K562 (cell line): ENCODE results near the gene RNF167. TPM values are rescaled to one million over a fixed set of nuclear protein-coding genes. Genes with fewer than 3 reads are reported as not detected.

Source experiments
- ELF4 ChIP-seq: fragments of 450-650 bp; formaldehyde crosslinking; IDR thresholded peaks from 2 replicates; pipeline ENCODE4 v1.4.0; 2022; ENCODE audit warnings: missing genetic modification characterization
- HBP1 ChIP-seq: fragments of 450-650 bp; formaldehyde crosslinking; IDR thresholded peaks from 2 replicates; pipeline ENCODE4 v1.4.0; 2022; ENCODE audit warnings: missing genetic modification characterization
- HNRNPL ChIP-seq: fragments of 200-400 bp; formaldehyde crosslinking; IDR thresholded peaks from 2 replicates; pipeline ENCODE4 v1.6.1; 2017; ENCODE audit warnings: low read depth, mild to moderate bottlenecking, low read length
- RBFOX2 ChIP-seq: fragments of 200-400 bp; formaldehyde crosslinking; IDR thresholded peaks from 2 replicates; pipeline ENCODE4 v1.6.1; 2017; ENCODE audit warnings: low read depth, mild to moderate bottlenecking, low read length, moderate library complexity
- ZBTB17 ChIP-seq: fragments of 450-650 bp; formaldehyde crosslinking; IDR thresholded peaks from 2 replicates; pipeline ENCODE4 v1.4.0; 2020; ENCODE audit warnings: mild to moderate bottlenecking
- polyA plus RNA-seq, 8 experiments: library from polyadenylated mRNA; depleted of rRNA in 4 of 8; stranded (reverse) in 5 of 8; unstranded in 3 of 8; fragments of >200 nt; fragmentation: Nextera tagmentation in 2 of 8; fragmentation: Illumina TruSeq in 1 of 8; extraction: Ambion mirVana in 2 of 8; extraction: Trizol in 1 of 8; gene quantifications; 2 replicates each; pipeline versions ENCODE4 v1.2.1 to v1.2.3, GENCODE V29; 2011 to 2014; ENCODE audit warnings: inconsistent platforms in 1 of 8, missing spikeins in 1 of 8
- total RNA-seq, 7 experiments: library from RNA; depleted of rRNA in 6 of 7; stranded (reverse); fragments of >200 nt in 6 of 7; fragmentation: Illumina TruSeq in 2 of 7; extraction: Trizol in 2 of 7; gene quantifications; 2 replicates each; pipeline versions ENCODE4 v1.2.1 to v1.2.3, GENCODE V29; 2011 to 2021; ENCODE audit warnings: low replicate concordance in 1 of 7
- TF ChIP-seq, protein P1 (sequence below), 2 experiments: fragments of 450-650 bp in 1 of 2; sonication (generic) in 1 of 2; formaldehyde crosslinking; conservative IDR thresholded peaks; 2 replicates each; pipeline versions ENCODE4 v1.4.0 to v1.8.1; 2020 to 2022; ENCODE audit warnings: mild to moderate bottlenecking in 1 of 2, missing genetic modification reagents in 1 of 2
- TF ChIP-seq, protein P2 (sequence below): fragments of 450-650 bp; formaldehyde crosslinking; conservative IDR thresholded peaks from 2 replicates; pipeline ENCODE4 v1.4.0; 2022; ENCODE audit warnings: mild to moderate bottlenecking, missing genetic modification characterization
- TF ChIP-seq, protein P3 (sequence below): fragments of 450-650 bp; IDR thresholded peaks from 2 replicates; pipeline ENCODE4 v1.6.1; 2016

The RNF167 gene
- total and polyA plus RNA-seq, 9 of the 15 experiments (the other 6 are each of a cell fraction or from before 2014, with no cell fraction given): 16.5 to 143 (median 45.5) TPM

DNA sequence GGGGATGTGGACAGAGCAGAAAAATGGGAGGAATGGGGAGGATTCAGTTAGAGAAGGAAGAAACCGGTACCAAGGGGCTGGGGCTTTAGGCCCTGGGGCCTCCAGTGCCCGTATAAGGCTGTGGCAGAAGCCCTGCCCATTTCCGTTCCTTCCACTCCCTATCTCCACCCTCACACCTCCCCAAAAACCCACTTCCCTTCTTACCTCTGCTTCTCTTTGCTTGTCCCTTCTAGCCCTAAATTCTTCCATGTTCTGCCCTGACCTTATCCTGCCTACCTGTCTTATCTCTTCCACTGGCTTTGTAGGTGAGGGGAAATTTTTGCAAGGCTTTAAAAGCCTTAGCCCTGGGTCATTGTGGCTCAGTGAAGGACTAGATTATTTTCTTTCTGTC lies 4.1 kb downstream of the RNF167 start (continued):
- TF ChIP-seq, protein P1, sequence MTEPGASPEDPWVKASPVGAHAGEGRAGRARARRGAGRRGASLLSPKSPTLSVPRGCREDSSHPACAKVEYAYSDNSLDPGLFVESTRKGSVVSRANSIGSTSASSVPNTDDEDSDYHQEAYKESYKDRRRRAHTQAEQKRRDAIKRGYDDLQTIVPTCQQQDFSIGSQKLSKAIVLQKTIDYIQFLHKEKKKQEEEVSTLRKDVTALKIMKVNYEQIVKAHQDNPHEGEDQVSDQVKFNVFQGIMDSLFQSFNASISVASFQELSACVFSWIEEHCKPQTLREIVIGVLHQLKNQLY (CRISPR knock-in tag; conservative IDR thresholded peaks at IDR 0.05): no peak
- TF ChIP-seq HBP1: peak; percentile 65; the same call in 1 of the 2 replicates
- peak; percentile 60 for TF ChIP-seq RBFOX2
- TF ChIP-seq, protein P2, sequence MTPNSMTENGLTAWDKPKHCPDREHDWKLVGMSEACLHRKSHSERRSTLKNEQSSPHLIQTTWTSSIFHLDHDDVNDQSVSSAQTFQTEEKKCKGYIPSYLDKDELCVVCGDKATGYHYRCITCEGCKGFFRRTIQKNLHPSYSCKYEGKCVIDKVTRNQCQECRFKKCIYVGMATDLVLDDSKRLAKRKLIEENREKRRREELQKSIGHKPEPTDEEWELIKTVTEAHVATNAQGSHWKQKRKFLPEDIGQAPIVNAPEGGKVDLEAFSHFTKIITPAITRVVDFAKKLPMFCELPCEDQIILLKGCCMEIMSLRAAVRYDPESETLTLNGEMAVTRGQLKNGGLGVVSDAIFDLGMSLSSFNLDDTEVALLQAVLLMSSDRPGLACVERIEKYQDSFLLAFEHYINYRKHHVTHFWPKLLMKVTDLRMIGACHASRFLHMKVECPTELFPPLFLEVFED (CRISPR knock-in tag): peak; percentile 89; the same call in 1 of the 2 replicates
- TF ChIP-seq, protein P3, sequence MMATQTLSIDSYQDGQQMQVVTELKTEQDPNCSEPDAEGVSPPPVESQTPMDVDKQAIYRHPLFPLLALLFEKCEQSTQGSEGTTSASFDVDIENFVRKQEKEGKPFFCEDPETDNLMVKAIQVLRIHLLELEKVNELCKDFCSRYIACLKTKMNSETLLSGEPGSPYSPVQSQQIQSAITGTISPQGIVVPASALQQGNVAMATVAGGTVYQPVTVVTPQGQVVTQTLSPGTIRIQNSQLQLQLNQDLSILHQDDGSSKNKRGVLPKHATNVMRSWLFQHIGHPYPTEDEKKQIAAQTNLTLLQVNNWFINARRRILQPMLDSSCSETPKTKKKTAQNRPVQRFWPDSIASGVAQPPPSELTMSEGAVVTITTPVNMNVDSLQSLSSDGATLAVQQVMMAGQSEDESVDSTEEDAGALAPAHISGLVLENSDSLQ: no peak
- TF ChIP-seq ELF4 (CRISPR knock-in tag): peak; percentile 43; the same call in 1 of the 2 replicates
- TF ChIP-seq HNRNPL: 0 out of 2 replicates have a peak, but pooled peaks have one; percentile 41
- TF ChIP-seq ZBTB17: peak; percentile 33; the same call in 1 of the 2 replicates
